Stimulated activated naive CD4-positive, alpha-beta T cell (primary cell): ENCODE results near the gene ASCL2.

Experiments used
- DNase-seq, 6 experiments: peaks; one replicate each; lab custom pipeline; 2025; lab: John Stamatoyannopoulos, UW

The ASCL2 gene

GRCh38 chr11:2270322-2271076 is at the start of gene ASCL2:
Gene ASCL2, minus strand, starts transcription at chr11:2270588. Its CDS starts 256 bp downstream, at chr11:2270332.
- no peak for DNase-seq

- DNase-seq: no peak
These were observed 49.5 kb upstream of the ASCL2 start for GRCh38 chr11:2319791-2320472.

GRCh38 chr11:2318707-2319106 is 48.3 kb upstream of the ASCL2 start:
- DNase-seq: no peak

GRCh38 chr11:2318123-2318522 is 47.7 kb upstream of the ASCL2 start:
- DNase-seq: no peak

- DNase-seq: no peak
These were observed 47.1 kb upstream of the ASCL2 start for GRCh38 chr11:2317354-2318050.

- DNase-seq: no peak
These were observed 46.5 kb upstream of the ASCL2 start for GRCh38 chr11:2316963-2317244.

- no peak for DNase-seq
These were observed 46.0 kb upstream of the ASCL2 start for GRCh38 chr11:2316169-2316962.

- no peak for DNase-seq
These were observed 45.2 kb upstream of the ASCL2 start for GRCh38 chr11:2315395-2316168.

GRCh38 chr11:2314525-2315394 is 44.4 kb upstream of the ASCL2 start:
- no peak for DNase-seq

GRCh38 chr11:2314136-2314524 is 43.7 kb upstream of the ASCL2 start:
- no peak for DNase-seq

GRCh38 chr11:2313051-2313951 is 42.9 kb upstream of the ASCL2 start:
- DNase-seq: no peak

GRCh38 chr11:2312232-2313042 is 42.0 kb upstream of the ASCL2 start:
- no peak for DNase-seq

GRCh38 chr11:2311353-2312133 is 41.2 kb upstream of the ASCL2 start:
- DNase-seq: no peak

- DNase-seq: no peak
These were observed 40.5 kb upstream of the ASCL2 start for GRCh38 chr11:2310786-2311352.

- DNase-seq: no peak
These were observed 39.8 kb upstream of the ASCL2 start for GRCh38 chr11:2310073-2310785.

GRCh38 chr11:2309251-2310072 is 39.1 kb upstream of the ASCL2 start:
- DNase-seq: no peak
